K562 (cell line): ENCODE data around the gene LEUTX. TPM values are rescaled to one million over a fixed set of nuclear protein-coding genes. Genes with fewer than 3 reads are reported as not detected.

Experiments
- EHMT2 ChIP-seq: fragments of 450-650 bp; IDR thresholded peaks from 2 replicates; pipeline ENCODE4 v1.6.1; 2018; ENCODE audit warnings: antibody characterized with exemption
- ELF2 ChIP-seq: fragments of 250-450 bp; sonication (Bioruptor Pico); IDR thresholded peaks from 2 replicates; pipeline ENCODE4 v1.5.0; 2021; ENCODE audit warnings: mild to moderate bottlenecking
- ESRRB ChIP-seq: fragments of 250-450 bp; sonication (Bioruptor Pico); IDR thresholded peaks from 2 replicates; pipeline ENCODE4 v1.5.0; 2020; ENCODE audit warnings: mild to moderate bottlenecking, moderate library complexity, borderline replicate concordance
- GABPA ChIP-seq: fragments of 200-800 bp; sonication (Bioruptor generic); conservative IDR thresholded peaks from 2 replicates; pipeline ENCODE4 v1.6.1; 2016; ENCODE audit warnings: low read depth, missing genetic modification characterization, missing compliant biosample characterization
- HDAC6 ChIP-seq: IDR thresholded peaks from 2 replicates; pipeline ENCODE4 v1.6.1; 2012; ENCODE audit warnings: low read depth, mild to moderate bottlenecking, control low read depth, inconsistent platforms, low read length, moderate library complexity
- HMG20A ChIP-seq: fragments of 450-650 bp; formaldehyde crosslinking; conservative IDR thresholded peaks from 2 replicates; pipeline ENCODE4 v1.4.0; 2020; ENCODE audit warnings: mild to moderate bottlenecking, mixed read lengths
- MAZ ChIP-seq, 2 experiments: fragments of 450-650 bp in 1 of 2; sonication (generic) in 1 of 2; formaldehyde crosslinking; IDR thresholded peaks in 1 of 2; conservative IDR thresholded peaks in 1 of 2; 2 replicates each; pipeline versions ENCODE4 v1.4.0 to v1.5.0; 2020; ENCODE audit warnings: mild to moderate bottlenecking in 1 of 2, missing genetic modification reagents in 1 of 2
- POLR2AphosphoS5 ChIP-seq: IDR thresholded peaks from 2 replicates; pipeline ENCODE4 v1.6.1; 2011; ENCODE audit warnings: mild to moderate bottlenecking, low read depth, low read length, moderate library complexity; ENCODE audit not compliant: control insufficient read depth, insufficient read depth
- RBM39 ChIP-seq: fragments of 200-400 bp; formaldehyde crosslinking; optimal IDR thresholded peaks from 2 replicates; pipeline ENCODE3; 2018; ENCODE audit warnings: low read depth, low read length
- RFX7 ChIP-seq: fragments of 250-450 bp; sonication (Bioruptor Pico); IDR thresholded peaks from 2 replicates; pipeline ENCODE4 v1.5.1; 2021; ENCODE audit warnings: mild to moderate bottlenecking
- SAFB2 ChIP-seq: fragments of 200-400 bp; formaldehyde crosslinking; IDR thresholded peaks from 2 replicates; pipeline ENCODE4 v1.6.1; 2018; ENCODE audit warnings: borderline replicate concordance, low read length, low read depth, moderate library complexity; ENCODE audit not compliant: severe bottlenecking
- SIN3B ChIP-seq: fragments of 450-650 bp; IDR thresholded peaks from 2 replicates; pipeline ENCODE4 v1.6.1; 2017; ENCODE audit warnings: low read depth, mild to moderate bottlenecking, moderate library complexity
- SMAD1 ChIP-seq: fragments of 150-350 bp; IDR thresholded peaks from 2 replicates; pipeline ENCODE4 v1.6.1; 2014; ENCODE audit warnings: low read length, low read depth; ENCODE audit not compliant: partially characterized antibody
- ZNF316 ChIP-seq: fragments of 450-650 bp; IDR thresholded peaks from 2 replicates; pipeline ENCODE4 v1.6.1; 2016
- ZNF583 ChIP-seq: fragments of 250-450 bp; sonication (Bioruptor Pico); IDR thresholded peaks from 2 replicates; pipeline ENCODE4 v1.4.0; 2020
- polyA plus RNA-seq, 8 experiments: library from polyadenylated mRNA; depleted of rRNA in 4 of 8; stranded (reverse) in 5 of 8; unstranded in 3 of 8; fragments of >200 nt; fragmentation: Nextera tagmentation in 2 of 8; fragmentation: Illumina TruSeq in 1 of 8; extraction: Ambion mirVana in 2 of 8; extraction: Trizol in 1 of 8; gene quantifications; 2 replicates each; pipeline versions ENCODE4 v1.2.1 to v1.2.3, GENCODE V29; 2011 to 2014; ENCODE audit warnings: inconsistent platforms in 1 of 8, missing spikeins in 1 of 8
- total RNA-seq, 7 experiments: library from RNA; depleted of rRNA in 6 of 7; stranded (reverse); fragments of >200 nt in 6 of 7; fragmentation: Illumina TruSeq in 2 of 7; extraction: Trizol in 2 of 7; gene quantifications; 2 replicates each; pipeline versions ENCODE4 v1.2.1 to v1.2.3, GENCODE V29; 2011 to 2021; ENCODE audit warnings: low replicate concordance in 1 of 7
- TF ChIP-seq, protein P1 (sequence below): fragments of 250-450 bp; sonication (Bioruptor Pico); IDR thresholded peaks from 2 replicates; pipeline ENCODE4 v1.5.0; 2021; ENCODE audit warnings: mild to moderate bottlenecking, moderate library complexity
- TF ChIP-seq, protein P2 (sequence below): sonication (generic); formaldehyde crosslinking; IDR thresholded peaks from 2 replicates; pipeline ENCODE4 v1.8.1; 2022; ENCODE audit warnings: missing genetic modification reagents
- TF ChIP-seq, protein P3 (sequence below): IDR thresholded peaks from 2 replicates; pipeline ENCODE4 v1.6.1; 2011; ENCODE audit not compliant: insufficient read length; ENCODE audit errors: extremely low read depth
- TF ChIP-seq, protein P4 (sequence below): fragments of 200-800 bp; sonication (Bioruptor generic); IDR thresholded peaks from 2 replicates; pipeline ENCODE4 v1.6.1; 2017; ENCODE audit warnings: missing genetic modification characterization, missing compliant biosample characterization

LEUTX gene
- total and polyA plus RNA-seq, 9 of the 15 experiments (the other 6 are each of a cell fraction or from before 2014, with no cell fraction given): not detected

DNA sequence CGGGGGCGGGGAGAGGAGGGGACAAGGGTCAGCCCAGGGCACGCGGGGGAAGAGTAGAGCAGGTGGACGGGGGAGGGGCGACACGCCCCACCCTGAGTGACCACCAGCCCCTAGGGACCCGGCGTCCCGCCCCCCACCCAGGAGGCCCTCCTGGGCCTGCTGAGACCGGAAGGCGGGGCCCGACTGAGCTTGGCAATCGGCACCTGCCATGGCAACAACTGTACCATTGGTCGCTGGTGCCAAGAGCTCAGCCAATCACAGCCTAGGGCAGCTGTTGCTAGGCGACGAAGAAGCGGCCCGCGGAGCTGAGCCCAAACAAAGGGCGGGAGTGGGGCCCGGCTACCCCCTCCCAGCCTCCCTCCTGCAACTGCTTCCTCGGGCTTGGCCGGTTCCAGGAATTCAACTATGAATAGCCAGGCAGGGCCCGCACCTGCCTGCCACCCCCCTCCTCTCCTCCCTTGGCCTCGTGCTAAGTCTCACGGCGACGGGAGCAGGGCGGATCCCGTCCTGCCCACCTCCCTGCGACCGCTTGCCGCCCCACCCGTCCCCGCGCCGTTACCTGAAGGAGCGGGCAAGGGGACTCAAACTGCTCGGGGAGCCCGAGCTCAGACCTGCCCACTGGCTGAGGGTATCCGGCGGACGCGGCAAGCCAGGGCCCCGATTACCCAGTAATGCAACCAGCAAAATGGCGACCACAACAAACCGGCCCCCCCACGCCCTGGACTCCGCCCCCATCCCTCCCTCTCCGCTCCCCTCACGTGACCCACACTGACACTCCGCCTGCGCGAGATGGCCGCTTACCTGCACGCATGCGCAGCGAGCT, 55.0 kb downstream of the LEUTX start, which contains the start of gene DYRK1B (continued):
- TF ChIP-seq, protein P1, sequence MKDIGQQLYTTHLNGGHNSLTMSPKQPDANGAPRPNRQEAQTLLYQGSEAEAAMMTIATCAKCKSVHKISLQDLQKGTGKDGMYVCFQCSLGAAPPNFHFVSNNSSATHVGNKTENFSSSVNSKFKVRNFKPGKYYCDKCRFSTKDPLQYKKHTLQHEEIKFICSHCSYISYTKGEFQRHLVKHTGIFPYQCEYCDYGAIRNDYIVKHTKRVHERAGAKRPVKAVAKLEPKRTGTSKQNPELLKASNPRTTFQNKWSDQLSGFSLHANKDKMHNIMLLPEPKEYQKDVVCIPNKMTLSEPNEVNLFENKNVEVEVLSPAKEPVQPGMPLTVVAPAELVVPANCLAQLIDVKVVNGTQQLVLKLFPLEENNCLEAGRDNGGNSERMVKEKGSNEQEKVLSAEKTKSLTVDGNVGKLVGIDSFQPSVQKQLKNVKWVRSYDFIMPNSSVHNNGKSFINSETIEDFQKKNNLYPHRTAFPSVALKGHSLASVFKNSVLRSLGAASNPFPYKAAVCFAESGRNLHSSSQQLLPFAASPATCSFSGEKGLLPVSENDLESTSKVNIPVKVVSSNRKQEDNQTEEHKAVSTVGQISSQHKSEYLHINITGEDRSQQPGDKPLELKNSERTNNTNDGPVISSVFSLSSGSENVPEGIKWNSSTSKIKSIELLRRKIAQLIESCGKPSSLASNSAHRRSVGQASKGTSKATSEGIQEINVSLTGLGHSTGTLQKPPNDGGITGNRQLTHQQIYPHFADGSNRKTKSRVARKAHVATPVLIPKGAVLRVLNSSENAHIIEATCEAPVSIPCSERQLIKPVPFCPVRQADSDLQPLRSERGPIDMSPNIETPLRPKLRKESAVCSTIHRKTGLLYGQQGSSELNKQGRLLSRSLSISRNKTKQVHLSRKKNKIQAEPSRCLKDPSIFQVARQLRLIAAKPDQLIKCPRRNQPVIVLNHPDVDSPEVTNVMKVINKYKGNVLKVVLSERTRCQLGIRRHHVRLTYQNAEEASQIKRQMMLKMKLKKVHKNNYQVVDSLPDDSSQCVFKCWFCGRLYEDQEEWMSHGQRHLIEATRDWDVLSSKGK: no peak
- no peak for TF ChIP-seq ZNF316
- TF ChIP-seq, protein P2, sequence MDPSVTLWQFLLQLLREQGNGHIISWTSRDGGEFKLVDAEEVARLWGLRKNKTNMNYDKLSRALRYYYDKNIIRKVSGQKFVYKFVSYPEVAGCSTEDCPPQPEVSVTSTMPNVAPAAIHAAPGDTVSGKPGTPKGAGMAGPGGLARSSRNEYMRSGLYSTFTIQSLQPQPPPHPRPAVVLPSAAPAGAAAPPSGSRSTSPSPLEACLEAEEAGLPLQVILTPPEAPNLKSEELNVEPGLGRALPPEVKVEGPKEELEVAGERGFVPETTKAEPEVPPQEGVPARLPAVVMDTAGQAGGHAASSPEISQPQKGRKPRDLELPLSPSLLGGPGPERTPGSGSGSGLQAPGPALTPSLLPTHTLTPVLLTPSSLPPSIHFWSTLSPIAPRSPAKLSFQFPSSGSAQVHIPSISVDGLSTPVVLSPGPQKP: no peak
- TF ChIP-seq HDAC6: no peak
- TF ChIP-seq SAFB2: no peak
- peak; percentile 34; the same call in 1 of the 2 replicates for TF ChIP-seq POLR2AphosphoS5
- TF ChIP-seq HMG20A (CRISPR knock-in tag): no peak
- TF ChIP-seq RBM39: no peak
- TF ChIP-seq ESRRB (CRISPR knock-in tag): no peak
- TF ChIP-seq EHMT2: no peak
- peak; percentile 65 for TF ChIP-seq GABPA (tag)
- TF ChIP-seq RFX7 (CRISPR knock-in tag): no peak
- no peak for TF ChIP-seq ZNF583 (CRISPR knock-in tag)
- TF ChIP-seq, protein P3, sequence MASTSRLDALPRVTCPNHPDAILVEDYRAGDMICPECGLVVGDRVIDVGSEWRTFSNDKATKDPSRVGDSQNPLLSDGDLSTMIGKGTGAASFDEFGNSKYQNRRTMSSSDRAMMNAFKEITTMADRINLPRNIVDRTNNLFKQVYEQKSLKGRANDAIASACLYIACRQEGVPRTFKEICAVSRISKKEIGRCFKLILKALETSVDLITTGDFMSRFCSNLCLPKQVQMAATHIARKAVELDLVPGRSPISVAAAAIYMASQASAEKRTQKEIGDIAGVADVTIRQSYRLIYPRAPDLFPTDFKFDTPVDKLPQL: no peak
- TF ChIP-seq SIN3B: peak; percentile 67; the same call in 1 of the 2 replicates
- TF ChIP-seq MAZ (CRISPR knock-in tag; conservative IDR thresholded peaks at IDR 0.05 in 1 of 2, IDR thresholded peaks at IDR 0.05 in 1 of 2): peak; percentile 72 to 80; a peak in 3 of 4 replicates
- TF ChIP-seq, protein P4, sequence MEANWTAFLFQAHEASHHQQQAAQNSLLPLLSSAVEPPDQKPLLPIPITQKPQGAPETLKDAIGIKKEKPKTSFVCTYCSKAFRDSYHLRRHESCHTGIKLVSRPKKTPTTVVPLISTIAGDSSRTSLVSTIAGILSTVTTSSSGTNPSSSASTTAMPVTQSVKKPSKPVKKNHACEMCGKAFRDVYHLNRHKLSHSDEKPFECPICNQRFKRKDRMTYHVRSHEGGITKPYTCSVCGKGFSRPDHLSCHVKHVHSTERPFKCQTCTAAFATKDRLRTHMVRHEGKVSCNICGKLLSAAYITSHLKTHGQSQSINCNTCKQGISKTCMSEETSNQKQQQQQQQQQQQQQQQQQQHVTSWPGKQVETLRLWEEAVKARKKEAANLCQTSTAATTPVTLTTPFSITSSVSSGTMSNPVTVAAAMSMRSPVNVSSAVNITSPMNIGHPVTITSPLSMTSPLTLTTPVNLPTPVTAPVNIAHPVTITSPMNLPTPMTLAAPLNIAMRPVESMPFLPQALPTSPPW (CRISPR knock-in tag): peak; percentile 91
- 0 out of 2 replicates have a peak, but pooled peaks have one; percentile 30 for TF ChIP-seq ELF2 (CRISPR knock-in tag)
- no peak for TF ChIP-seq SMAD1
